Fibroblast of skin of scalp (primary cell): ENCODE results near the gene ALDH1A3.

ENCODE experiments used
- DNase-seq: peaks from one replicate; pipeline ENCODE4 v3.0.0-alpha.2; 2013

The ALDH1A3 gene

DNA sequence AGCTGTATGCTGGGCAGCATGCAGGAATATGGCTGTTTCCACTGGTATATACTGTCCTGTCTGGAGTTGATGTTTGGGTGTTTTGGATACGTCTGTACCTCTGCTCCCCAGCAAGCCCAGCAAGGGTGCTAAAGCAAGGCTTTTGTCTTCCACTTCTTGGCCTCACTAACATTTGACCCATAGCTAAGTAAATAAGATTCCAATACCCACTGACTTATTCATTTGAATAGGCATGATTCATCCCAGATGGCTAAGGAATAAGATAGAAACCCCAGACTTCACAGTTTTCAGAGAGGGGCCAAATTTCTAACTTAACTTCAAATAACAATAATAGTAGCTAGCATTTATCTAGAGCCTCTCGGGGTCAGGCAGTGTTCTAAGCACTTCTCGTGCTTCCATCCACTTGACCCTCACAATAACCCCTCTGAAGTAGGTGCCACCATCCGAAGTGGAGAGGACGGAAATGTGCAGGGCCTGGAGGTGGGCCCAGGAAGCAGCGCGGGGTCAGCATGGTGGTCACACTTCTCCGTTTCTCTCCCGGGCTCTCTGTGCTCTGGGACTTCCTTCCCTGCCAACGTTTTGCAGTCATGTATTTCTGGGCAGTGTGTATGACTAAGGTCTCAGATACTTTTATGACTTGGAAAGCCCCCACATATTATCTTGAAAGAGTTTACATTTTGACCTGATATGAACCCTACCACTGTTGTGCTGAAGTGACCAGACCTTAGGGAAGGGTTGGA is 78.9 kb downstream of the ALDH1A3 start:
- peak; percentile 44 for DNase-seq

DNA sequence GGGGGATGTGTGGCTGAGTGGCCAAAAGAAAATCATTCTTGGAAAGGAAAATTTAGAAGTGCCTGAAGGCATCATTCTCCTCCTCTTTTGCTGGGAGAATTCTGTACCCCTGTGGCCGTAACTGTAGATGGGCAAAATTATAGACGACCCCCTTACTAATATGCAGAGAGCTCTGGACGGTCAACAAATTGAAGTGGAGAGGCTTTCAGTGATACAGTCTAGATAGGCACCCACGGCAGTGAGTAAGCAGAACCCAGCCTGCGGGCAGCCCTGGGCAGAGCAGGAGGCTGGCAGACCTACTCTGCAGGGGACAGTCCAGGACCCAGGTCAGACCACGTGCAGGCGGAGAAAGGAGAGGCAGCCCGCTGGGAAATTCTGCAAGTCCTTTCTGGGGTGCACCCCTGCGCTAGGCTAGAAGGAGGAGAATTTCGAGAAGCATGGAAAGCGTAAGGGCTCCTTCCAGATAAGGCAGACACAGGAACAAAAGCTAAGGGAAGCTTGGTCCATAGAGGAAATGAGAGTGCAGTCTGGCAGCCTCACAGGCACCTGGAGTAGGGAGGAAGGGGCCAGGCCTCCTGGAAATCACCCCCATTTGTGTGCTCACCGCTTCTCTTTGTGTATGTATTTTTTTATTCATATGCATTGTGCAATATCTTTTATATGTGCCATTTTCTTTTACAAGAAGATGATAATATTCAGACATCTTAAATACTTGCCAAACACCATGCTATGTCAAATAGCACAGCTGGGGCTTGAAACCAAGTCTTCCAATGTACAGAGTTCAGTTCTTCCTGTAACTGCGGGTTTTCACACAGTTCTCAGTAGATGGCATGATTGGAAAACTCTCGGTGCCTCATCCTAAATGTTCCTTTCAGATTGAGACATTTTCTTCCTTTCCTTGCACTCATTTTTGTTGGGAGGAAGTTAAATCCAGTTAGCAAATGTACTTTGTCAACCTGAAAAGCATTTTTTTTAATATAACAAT is 79.7 kb downstream of the ALDH1A3 start:
- DNase-seq, result no peak
